ENCODE results near the gene FHL2.
A peak's percentile ranks its signal among the peaks of the same experiment; 100 is the strongest.
"Not testable (repeated sequence)": the region's sequence is repeated elsewhere in the genome, so short reads cannot be mapped to it uniquely, and the experiment has no call there.

The FHL2 gene, protein sequence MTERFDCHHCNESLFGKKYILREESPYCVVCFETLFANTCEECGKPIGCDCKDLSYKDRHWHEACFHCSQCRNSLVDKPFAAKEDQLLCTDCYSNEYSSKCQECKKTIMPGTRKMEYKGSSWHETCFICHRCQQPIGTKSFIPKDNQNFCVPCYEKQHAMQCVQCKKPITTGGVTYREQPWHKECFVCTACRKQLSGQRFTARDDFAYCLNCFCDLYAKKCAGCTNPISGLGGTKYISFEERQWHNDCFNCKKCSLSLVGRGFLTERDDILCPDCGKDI

DNA sequence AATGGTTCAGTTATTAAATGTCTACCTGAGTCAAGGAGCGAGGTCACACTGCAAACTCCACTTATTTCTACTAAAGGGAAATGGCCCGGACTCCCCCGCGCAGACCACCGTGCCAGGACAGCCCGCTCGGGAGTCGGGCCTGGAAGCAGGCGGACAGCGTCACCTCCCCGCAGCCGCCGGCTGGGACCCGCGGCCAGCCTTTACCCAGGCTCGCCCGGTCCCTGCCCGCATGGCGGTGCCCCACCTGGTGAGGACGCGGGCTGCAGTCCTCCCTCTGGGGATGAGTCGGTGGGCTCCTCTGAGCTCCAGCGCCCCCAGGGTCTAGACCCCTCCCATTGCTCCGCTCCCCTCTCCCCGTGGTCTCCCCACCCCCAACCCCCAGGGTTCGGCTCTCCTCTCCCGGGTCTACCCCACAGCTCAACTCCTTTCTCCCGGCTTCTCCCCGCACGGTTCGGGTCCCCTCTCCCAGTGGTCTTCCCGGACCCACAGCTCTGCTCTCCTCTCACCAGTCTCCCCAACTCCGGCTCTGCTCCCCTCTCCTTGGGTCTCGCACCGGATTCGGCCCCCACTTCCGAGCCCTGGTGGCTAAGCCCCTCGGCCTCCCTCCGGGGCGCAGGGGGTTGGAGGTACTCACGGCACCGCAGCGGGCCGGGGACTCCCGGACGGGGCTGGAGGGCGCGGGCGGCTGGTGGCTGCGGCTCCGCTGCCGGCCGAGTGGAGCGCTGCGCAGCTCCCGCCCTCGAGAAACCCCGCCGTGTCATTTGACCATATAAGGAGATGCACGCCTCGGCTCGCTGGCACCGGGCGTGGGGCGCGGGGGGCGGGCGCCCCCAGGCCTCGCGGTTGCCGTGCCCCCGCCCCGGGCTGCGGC is at the start of gene FHL2:
TSS of gene FHL2 (minus strand) at position 716 of the 871 bp plus-strand sequence. CDS start 12,535 bp downstream, outside the sequence.
- DNase-seq (ENCODE audit: low spot score), result no peak

DNA sequence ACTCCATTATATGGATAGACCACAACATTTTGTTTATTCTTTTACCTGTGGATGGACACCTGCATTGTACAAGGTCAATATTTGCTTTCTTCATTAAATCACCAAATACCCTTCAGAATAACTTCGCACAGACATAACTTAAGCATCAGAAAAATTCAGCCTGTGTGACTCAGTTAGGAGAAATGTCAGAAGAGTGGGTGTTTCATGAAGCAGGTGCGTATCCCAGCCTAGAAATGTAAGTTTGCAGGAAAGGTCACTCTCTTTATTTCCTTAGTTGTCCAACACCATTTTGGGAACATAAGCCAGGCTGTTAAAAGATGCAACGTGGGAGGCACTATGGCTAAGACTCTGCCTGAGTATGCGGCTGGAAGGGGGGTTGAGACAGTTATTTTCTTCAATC is 48.6 kb upstream of the FHL2 start:
- no peak for DNase-seq (ENCODE audit: low spot score)

DNA sequence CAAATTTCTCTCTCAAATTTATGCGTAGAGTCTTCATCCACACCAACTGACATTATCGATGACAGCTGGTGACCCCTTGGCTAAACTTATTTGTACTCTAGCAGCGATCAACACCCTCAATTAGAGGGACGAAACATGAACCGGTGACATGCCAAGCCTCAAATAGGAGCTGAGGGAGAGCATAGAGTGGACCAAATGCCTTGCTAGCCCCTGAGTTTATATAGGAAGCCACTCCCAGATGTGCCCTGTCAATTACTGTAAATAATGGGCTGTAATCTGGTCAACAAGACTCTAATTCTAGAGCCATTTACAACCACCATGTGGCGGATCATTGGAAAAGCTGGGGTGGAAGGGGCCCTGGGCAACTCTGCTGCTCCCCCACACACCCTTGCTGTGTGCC is 47.6 kb upstream of the FHL2 start:
- no peak for DNase-seq (ENCODE audit: low spot score)

DNA sequence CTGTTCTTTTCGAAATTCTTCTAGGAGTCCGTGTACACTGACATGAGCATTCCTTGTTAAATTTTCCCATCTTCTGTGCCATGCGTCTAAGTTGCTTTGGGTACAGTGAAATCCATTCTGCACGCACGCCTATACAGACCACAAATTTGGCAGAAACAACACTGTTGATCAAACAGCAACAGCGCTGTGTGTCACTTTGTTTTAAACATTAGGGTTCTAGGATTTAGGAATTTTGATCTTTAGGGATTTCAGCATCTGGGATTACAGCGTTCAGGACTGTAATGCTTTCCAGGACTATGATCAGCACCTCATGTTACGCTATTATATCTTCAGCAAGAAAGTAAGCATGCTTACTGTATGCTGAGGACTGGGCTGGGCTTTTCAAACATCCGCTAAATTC is 47.1 kb upstream of the FHL2 start:
- DNase-seq (ENCODE audit: low spot score), result no peak

DNA sequence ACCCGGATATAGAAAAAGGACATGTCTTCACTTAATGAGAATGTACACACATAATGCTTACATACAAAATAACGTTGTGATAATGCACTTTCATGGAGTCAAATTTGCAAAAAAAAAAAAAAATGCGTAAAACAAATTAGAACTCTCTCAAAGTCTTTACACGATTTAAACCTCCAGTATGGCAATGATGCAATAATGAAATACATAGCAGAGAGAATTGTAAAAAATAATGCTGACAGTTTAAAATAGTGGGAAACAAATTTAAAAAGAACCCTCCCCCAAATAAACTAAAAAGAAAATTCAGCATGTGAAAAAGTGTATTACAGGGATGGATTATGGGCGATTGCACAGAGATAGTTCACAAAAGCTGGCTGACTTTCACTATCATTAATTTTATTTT is 46.6 kb upstream of the FHL2 start:
- DNase-seq (ENCODE audit: low spot score), result no peak

DNA sequence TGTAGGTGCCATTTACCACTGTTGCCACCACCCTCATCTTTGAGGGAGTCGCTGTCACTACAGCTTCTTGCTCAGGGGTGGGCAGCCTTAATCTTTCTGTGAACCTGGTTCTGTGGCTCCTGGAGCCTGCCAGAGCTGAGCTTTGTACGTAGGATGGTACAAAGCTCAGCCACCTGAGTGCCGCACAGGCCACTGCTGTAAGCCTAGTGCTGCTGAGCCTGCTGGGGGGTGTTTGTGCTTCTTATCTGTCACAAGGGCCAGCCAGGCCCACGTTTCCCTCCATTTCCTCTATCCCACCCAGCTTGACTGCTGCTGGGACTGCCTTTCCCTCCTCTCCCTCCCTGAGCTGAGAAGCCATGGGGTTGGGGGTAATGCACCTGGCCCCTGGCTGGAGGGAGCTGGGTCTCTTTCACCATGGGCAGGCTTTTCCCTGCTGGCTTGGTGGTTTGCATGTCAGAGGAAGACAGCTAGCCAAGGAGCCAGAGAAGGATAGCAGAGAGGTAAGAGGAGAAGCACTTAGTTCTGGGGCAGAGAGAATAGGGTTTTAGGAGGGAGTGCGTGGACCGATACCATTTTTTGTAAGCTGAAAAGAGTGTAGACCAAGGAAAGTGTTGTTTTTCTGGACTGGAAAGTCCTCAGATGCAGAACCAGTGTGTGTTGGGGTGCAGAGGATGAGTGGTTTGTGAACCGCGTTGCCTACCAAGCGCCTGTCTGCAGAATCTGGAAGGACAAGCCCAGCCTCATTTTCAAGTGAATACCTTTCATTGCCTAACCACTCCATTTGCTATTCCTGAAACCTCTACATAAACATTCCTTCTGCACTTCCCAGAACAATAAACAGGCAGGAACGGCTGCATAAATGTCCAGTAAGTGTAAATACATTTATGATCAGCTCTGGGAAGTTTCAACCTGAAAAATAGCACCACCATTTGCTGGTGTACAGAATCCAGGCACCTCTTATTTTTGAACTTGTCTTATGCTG is 45.1 kb upstream of the FHL2 start:
- DNase-seq (ENCODE audit: low spot score), result no peak

DNA sequence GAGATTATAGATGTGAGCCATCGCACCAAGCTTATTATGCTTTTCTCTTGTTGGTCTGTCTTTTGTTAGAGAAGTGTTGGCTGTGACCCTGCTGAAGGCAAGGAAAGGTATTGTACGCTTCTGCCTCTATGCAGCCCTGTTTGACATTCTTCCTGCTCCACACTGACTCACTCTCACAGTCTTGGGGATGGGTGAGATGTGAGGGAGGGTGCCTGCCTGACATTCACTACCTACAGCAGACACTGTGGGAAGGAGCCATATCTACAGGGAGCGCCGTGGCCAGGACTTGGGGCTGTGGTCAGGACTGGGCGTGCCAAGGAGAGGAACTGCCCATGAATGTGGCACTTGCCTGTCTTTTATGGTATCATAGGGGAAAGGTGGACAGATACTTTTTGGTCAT is 43.9 kb upstream of the FHL2 start:
- DNase-seq (ENCODE audit: low spot score), result no peak

DNA sequence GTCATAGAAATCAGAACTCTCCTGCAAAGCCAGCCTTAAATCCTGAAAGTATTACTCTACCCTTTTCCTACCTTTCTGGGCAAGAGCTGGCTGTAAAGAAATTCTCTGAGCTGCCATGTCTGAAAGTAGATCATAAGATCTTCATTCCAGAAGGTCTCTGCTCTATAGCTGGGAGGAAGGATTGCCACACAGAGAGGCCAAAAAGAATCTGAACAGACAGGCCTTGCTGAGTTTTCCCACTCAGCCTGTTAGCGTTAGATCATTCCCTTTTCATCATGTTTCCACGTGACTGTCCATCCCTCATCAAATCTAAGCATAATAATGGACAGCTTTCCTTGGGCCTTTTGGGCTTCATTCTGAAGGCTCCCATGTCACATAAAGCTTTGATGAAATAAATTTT is 43.2 kb upstream of the FHL2 start:
- no peak for DNase-seq (ENCODE audit: low spot score)

DNA sequence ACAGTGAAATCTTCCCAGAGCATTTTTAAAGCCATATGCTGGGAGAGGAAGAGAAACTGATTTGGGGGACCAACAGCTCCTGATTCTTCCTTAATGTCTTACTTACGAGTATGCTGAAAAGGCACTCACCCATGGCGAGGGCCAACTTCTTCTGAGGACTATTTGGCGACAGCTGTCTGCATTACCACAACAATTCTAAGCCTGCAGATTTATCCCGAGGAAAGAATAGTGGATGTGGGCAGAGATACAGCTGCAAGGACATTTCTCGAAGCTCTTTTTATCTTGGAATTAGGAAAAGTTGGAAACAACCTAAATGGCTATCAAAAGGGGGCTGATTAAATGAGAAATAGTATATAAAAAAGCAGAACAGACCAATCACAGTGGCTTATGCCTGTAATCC is 40.3 kb upstream of the FHL2 start:
- no peak for DNase-seq (ENCODE audit: low spot score)

DNA sequence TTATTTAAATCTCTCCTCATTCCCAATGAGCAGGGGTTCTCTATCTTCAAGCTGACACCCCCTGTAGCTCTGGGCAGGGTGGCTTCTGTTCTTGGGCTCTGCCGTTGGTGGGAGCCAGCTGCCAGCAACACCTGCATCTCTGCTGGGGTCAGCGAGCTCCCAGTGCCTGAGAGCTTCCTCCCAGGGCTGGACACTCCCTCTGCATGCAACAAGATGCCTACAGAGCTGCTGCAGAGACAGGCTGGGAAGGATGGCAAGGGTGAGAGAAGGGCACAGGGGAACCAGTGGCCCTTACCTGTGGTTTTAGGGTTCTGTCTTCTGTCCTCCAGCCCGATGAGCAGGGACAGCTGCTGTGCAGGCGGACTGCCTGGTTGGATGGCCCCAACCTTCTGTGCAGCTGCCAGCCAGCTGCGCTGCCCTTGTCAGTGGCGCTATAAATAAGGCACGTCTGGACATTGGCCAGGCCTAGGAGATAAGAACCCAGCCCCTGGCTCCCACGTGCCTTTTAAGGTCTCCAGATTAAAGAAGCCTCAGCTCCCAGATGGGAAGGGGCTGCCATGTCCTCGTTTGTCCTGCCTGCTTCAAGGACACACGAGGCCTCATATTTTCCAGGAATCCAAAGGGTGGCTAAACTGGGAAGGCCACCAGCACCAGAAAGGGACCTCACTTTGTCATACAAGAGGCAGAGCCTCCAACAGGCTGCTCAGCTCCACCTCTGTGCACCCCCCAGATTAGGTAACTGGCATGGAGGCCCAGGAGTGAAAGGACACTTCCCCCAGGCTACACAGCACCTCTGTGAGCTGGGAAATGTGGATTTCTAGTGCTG is 39.5 kb upstream of the FHL2 start:
- peak; percentile 3 for DNase-seq (ENCODE audit: low spot score)

DNA sequence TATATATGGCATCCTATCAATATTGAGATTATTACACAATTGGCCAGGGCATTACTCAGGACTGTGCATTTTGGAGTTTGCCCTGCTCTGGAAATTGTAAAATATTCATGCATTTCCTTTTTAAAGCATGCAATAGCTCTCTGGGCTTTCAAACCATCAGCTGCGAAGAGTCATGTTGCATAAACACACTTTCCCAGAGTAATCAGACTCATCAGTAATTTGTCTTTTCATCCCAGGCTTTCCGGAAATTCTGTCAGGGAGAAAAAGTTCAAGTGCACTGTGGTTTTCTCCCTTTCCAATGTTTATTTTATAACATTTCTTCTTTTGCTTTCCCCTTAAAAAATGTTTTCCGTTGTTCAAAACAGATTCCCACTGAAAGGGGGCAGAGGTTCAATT is 38.9 kb upstream of the FHL2 start:
- no peak for DNase-seq (ENCODE audit: low spot score)

DNA sequence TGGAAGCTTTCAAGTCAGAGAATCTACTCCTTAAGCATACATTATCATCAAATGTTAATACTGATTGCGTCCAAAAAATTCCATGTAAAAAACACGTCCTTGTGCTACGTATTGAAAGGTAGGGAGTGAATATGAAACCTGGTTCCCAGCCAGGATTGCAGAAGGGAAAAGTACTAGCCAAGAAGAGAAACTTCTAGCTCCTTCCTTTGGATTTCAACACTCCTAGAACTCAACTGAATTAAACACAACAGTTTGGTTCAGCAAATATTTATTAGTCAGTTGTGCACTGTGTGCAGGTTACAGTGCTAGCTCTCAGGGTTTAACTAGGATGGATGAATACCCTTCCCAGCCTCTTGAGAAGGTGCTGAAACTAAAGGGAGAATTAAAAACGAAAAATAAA is 33.9 kb upstream of the FHL2 start:
- no peak for DNase-seq (ENCODE audit: low spot score)

DNA sequence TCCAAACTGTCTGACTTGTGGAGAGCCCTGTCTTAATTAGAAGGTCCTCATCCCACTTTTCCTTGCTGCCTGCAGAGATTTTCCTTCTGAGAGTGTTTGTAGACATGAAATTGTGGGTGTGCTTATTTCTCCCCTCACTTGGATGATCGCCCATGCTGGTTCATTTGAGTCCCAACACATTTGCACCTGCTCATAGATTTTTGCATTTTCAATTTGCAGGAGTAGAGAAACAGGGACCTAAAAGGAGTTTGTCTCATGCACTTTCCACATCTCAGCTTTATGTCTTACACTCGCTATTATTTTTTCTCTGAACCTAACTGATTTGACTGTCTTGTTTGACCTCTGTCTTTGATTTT is 33.2 kb upstream of the FHL2 start:
- no peak for DNase-seq (ENCODE audit: low spot score)

DNA sequence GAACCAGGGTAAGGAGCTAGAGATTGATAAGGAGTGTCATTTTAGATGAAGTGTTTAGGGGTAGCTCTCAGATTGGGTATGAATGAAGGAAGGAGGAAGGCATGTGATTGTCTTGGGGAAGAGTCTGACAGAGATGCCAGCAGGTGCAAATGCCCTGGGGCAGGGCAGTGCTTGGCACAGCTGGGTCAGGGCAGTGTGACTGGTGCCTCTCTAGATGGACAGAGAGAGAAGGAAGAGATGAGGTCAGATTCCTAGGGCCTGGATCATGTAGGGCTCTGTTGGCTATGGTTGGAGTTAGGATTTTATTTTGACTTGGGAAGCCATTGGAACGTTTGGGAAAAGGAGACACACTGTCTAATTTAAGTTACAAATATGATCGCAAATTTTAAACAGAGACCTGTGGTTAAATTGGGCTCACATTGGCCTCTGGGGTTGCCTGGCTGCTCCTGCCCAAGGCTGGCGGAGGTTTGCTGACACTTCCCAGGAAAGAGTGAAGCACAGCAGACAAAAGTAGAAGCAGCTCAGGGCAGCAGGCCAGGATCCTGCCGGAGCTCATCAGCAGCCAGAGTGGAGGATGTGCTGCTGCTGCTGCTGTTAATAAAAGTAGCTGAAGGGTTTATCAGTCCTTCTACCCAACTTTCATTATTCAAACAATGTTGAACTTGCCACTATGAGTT is 32.7 kb upstream of the FHL2 start:
- no peak for DNase-seq (ENCODE audit: low spot score)

DNA sequence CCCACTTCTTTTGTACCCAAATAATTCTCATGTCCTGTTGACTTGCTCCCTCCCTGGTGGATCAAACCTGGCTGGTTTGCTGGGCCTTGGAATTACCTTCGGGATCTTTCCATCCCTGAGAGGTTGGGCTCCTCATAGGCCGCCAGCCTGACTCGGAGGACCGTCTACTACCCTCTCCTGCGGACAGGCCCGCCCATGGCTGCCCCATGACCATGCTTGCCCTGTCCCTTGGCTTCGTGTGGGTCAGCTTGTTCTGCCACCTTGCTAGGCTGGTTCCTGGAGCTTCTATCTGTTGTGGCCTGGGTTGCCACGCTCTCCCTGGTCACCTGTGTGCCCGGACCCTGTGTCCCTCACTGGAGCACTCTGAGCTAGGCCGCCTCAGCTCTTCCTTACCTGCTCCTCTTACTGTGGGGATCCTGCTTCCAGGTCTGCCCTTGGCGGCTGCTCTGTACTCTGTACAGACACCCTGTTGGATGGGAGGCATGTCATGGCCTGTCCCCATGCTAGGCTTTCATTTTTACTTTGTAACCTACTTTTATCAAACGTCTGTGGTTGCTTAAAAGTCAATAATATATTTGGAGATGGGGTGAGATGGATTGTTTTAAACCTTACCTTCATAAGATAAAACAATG is 29.7 kb upstream of the FHL2 start:
- DNase-seq (ENCODE audit: low spot score), result no peak

DNA sequence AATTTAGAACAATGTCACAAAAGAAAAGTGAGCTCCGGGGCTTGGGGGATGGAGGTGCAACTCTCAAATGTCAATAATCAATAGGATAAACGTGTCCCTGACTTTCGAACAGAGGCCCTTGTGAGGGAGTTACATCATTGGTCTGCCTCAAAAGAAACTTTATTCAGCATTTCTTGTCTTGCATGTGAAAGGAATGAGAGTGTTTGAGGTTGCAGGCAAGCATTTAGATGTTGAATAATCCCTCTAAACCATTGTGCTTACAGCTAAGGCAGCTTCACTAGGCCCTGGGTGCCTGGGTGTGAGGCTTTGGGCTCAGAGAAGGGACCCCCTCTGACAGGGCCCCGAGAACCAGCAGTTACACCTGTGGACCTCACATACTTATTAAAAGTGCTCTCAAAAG is 28.6 kb upstream of the FHL2 start:
- DNase-seq (ENCODE audit: low spot score), result no peak

DNA sequence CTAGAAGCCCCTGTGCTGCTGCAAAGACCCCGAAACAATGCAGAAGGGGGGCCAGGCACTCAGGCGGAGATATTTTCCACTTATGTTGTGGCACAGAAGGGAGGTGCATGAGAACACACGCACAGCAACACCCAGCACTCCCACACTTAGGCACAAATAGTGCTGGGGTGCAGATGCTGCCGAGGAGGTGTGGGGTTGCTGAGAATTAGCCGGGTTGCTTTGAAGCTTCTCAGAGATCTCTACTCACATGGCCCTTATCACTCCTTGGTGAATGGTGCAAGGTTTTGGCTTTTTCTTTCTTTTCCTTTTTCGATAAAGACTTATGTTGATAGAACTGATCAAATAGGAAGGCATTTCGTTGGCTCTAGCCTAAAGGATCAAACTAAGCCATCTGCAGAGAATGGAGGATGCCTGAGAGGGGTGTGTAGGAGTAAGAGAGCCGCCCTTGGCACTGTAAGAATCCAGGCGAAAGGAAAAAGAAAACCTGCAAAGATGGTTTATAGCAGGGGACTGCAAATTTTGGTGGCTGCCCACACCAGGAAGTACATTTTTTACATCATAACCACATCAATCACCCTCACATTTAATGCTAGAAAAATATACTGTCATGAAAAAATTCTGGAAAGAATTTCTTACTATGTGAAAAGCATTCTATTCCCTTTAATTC is 27.9 kb upstream of the FHL2 start:
- no peak for DNase-seq (ENCODE audit: low spot score)

DNA sequence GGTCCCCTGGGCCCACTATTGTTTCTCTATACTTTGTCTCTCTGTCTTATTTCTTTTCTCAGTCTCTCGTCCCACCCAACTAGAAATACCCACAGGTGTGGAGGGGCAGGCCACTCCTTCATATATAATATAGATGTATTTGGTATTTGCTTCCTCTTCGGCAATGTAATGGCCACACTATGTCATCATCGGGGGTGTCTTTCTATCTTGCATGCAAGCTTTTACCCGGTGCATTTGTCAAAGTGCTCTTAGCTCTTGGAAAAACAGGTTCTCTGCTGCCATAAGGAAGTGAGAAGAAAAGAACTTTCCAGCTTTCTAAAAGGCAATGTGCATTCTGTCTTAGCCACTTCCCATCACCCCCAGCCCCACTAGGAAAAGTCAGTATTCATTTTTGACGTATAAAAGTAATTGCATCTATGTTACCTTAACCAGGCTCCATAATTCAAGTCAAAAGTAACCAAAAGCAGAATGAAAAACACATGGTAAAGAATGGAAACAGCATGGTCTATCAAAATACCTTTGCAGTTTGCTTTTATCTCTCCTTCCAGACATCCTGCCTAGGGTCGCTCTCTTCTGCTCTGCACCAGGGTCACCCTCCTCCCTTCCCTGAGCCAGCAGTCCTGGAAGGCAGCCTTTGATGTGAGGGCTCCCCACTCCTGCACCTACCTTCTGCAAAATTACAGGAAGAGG is 27.2 kb upstream of the FHL2 start:
- DNase-seq (ENCODE audit: low spot score), result no peak

DNA sequence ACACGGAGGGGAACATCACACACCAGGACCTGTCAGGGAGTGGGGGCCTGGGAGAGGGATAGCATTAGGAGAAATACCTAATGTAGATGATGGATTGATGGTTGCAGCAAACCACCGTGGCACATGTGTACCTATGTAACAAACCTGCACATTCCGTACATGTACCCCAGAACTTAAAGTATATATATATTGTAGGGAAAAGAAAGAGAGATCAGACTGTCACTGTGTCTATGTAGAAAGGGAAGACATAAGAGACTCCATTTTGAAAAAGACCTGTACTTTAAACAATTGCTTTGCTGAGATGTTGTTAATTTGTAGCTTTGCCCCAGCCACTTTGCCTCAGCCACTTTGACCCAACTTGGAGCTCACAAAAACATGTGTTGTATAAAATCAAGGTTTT is 26.0 kb upstream of the FHL2 start:
- not testable (repeated sequence) for DNase-seq (ENCODE audit: low spot score)

Measured in NAMALWA (cell line).